HG02798 (cell line): ENCODE results near the gene DUSP5.

Experiments used
- ATAC-seq: cut with Tn5 transposase; IDR thresholded peaks from one replicate; pipeline ENCODE4 v1.9.1; 2021; ENCODE audit warnings: mild to moderate bottlenecking; ENCODE audit not compliant: unreplicated experiment, poor library complexity

DUSP5 gene

DNA sequence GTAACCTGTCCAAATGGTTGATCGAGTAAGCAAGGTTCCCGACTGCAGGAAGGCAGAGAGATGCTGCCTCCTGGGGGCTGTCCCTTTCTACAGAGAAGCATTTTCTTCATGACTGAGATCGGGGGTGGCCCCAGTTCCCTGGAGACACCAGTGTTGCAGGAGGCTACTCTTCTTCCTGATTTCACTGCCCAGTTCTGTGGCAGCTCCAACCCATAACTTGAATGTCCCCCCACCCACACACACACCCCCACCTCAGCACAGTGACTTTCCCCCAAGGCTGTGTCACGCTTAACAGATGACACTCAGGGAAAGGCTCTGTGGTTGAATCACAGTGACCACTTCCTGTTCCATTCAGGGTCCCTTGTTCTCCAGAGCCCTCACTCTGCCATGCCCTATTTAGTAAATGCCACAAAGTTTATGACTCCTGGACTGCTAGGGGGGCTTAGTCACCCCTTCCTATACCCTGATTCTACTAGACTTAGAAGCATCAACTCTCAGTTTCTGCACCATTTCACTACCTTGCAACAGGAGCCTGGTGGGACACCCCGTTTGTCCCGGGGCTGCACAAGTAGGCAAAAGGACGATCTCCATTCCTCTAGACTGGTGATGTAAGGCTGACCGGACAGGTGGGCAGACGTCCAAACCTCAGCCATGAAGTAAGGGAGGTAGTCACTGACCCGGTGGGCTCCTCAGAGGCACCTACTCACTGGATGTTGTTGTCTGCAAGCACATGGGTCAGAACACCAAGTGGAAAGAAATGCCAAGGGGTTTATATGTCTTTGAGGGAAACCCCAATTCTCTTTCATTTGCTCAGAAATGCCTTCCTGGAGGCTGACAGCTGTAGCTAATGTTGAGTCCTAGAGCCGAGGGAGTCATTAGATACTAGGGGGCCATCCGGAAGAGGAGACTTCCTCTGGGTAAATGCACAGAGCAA is 38.5 kb downstream of the DUSP5 start:
- ATAC-seq: peak; percentile 87

GRCh38 chr10:110539091-110539490 is 41.4 kb downstream of the DUSP5 start:
- no peak for ATAC-seq

GRCh38 chr10:110540031-110540430 is 42.3 kb downstream of the DUSP5 start:
- ATAC-seq: no peak

DNA sequence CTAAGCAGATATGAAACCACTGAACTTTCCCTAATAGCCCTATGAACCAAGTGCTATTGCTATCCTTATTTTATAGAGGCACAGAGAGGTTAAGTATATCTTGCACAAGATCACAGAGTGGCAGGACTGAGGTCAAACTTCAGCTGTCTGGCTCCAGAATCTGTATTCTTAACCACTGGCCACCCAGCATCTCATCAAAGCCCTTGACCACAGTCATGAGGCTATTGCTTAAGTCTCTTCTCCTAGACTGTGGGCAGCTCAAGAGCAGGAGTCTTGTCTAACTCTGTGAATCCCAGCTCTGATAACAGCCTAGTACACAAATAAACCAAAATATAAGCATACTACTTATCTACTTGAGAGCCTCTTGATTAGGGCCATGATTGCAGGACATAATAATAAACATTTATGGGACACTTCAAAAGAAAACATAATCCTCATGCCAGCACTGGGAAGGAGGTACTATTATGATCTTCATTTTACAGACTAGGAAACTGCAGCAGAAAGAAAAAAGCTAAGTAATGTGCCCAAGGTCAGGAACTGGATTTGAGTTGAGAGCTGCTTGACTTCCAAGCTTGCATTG is 47.3 kb downstream of the DUSP5 start:
- ATAC-seq: no peak

DNA sequence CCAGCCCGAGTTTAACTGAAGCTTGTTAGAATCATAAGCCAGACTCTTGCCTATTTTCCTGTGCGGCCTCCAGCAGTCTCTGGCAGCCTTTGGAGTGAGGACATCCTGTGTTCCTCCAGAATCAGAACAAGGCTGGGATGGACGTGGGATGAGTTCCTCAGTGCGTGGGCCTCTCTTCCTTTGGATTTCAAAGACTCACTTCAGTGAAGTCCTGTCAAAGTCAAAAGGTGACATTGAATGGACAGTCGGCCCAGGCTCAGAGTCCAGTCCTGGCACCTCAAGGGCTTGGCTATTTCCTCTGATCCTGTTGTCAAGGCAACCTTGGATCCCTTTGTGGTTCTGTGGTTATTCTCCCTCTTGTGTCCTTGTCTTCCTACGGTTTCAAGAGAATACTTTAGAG is 48.4 kb downstream of the DUSP5 start:
- ATAC-seq: no peak

GRCh38 chr10:110546499-110547110 is 48.9 kb downstream of the DUSP5 start:
- no peak for ATAC-seq

DNA sequence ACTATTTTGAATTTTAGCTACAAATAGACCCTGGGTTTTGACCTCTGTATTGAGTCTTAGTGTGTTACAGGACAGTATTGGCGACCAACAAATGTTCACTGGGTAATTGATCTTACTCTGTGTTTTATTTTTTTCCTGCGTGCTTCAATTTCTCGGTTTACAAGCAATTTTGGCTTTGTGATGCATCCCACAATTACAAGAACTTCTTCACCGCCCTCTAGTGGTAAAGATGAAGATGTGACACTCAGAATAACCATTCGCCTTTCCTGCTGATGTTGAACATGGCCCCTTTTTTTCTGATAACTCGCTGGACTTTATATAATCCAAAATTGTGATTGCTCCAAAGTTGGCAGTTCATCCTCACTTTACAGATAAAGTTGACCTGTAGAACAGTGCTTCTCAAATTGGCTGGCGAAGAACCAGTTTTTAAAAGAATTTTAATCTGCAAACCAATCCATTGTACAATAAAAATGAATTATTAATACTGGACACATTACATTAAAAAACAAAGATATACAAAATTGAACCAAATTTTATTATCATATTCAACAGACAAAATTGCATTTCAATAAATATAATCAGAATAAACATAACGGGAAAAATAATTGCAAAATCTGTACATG is 49.5 kb downstream of the DUSP5 start:
- no peak for ATAC-seq

- no peak for ATAC-seq
Measured at GRCh38 chr10:110548002-110548401, 50.3 kb downstream of the DUSP5 start.

GRCh38 chr10:110549211-110549610 is 51.5 kb downstream of the DUSP5 start:
- ATAC-seq: no peak

DNA sequence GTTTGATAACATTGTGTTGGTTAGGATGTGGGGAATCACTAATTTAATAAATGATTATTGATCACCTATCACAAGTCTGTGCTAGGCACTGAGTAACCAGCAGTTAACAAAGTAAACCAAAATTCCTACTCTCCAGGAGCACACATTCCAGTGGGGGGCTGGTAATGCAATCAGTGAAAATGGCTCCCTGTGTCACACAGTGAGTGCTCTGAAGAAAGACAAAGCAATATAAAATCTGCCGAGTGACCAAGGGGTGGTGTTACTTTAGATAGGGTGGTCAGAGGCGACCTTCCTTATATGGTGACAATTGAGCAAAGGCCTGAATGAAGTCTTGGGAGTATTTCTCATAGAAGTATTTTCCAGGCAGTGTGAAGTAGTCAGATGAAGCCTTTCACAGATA is 56.2 kb downstream of the DUSP5 start:
- ATAC-seq: no peak

DNA sequence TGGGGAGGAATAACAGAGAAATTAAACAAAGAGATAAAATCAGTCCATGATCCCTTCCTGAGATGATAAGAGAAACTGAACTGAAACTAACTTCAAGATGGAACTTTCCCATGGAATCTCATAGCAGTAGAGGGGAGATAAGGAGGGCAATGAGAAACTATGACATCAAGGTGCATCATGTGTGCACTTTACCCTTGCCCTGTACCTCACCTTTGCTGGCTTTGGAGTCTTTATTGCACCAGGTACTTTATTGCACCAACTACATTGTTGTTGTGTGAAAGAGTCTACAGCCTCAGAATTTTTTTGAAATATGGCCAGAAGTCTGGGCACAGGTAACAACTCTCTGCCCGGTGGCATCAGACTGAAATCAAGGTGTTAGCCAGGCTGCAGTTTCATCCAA is 58.6 kb downstream of the DUSP5 start:
- ATAC-seq: no peak

DNA sequence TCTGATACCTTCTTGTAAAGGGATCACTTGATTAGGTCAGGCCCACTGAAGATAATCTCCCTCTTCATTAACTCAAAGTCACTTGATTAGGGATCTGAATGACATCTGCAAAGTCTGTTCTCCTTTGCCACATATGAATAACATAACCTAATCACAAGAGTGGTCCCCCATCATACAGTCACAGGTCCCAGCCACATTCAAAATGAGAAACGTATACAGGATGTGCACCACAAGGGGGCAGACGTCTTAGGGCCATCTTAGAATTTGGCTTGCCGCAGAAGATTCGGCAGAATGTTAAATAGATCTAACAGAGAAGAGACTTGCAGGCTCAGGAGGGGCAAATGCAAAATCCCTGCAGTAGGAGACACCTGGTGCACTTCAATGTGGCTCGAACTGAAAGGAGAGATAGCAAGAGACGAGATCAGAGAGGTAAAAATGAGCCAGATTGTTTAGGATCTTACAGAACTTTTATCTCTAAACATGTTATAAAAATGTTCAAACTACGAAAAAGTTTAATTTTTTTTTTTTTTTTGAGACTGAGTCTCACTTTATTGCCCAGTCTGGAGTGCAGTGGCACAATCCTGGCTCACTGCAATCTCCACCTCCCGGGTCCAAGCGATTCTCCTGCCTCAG is 59.4 kb downstream of the DUSP5 start:
- ATAC-seq: peak; percentile 79

- no peak for ATAC-seq
Measured at GRCh38 chr10:110558041-110558440, 60.3 kb downstream of the DUSP5 start.

DNA sequence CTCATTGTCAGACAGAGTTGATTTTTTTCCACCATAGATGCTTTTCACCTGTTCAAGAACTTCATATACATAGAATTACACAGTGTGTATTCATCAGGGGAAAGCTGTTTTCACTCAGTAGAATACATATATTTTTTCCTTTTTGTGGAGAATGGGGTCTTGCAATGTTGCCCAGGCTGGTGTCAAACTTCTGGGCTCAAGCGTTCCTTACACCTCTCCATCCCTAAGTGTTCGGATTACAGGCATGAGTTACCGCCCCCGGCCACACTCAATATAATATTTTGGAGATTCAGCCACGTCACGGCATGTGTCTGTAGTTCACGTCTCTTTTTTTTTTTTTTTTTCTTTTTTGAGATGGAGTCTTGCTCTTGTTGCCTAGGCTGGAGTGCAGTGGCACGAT is 62.3 kb downstream of the DUSP5 start:
- ATAC-seq: no peak
